Measurements from ENCODE around the gene MLF1.
"Not testable (repeated sequence)": the region's sequence is repeated elsewhere in the genome, so short reads cannot be mapped to it uniquely, and the experiment has no call there.

MLF1 gene

GRCh38 chr3:158570999-158571702 lies at the start of gene MLF1:
Gene MLF1 (plus strand): TSS chr3:158571194. CDS start chr3:158571301, 107 bp downstream.
- DNase-seq = peak; percentile 67

DNA sequence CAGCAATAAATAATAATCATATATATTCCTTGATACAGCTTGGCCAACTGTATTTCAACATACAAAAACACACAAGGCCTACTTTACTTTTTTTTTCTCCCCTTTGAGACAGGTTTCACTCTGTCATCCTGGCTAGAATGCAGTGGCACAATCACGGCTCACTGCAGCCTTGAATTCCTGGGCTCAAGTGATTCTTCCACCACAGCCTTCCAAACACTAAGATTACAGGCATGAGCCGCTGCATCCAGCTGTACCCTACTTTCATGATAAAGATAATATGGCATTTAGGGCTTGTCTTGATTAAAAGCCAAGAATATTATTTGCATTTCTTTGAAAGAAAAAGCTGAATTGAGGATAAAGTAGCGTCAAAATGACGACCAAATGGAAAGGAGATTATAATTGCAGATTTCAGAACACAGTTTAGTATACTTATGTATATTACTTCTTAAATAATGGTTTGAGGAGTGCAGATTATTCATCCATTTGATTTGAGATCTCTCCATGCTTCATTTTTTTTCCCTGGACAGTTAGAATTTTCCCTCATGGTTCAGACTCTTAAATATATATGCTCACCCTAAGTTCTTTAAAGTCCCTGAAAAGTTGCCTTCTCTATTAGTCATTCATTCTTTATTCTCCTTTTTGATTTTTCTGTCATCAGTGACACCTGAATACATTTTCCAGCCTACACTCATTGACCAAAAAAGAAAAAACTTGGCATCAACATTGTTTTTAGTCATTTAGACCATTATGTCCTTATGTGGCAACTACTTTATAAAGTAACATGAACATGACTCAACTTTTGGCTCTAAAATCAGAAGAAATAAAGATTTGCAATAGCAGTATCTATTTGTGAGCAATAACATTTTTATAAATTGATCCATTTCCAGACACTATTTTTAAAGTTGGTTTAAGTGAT lies 48.5 kb upstream of the MLF1 start:
- DNase-seq = no peak

- DNase-seq = no peak
These were observed 42.8 kb upstream of the MLF1 start for GRCh38 chr3:158528076-158528674.

DNA sequence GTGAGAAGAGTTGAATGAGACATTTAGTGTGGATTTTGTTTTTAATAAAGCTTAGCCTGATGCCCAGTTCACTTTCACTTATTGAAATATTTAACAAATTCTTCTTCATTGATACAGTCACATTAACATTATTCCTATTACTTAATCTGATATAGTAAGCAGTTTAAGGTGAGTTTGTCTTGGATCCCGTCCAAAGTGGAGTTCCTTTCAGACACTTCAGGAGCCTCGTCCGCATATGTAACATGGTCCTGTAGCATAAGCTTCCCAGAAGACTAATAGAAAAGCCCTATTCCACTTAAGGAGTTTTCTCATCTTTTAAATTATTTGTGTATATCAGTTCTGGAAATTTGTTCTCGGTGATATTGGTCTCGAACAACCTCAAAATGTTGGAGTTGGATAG lies 39.7 kb upstream of the MLF1 start:
- no peak for DNase-seq

DNA sequence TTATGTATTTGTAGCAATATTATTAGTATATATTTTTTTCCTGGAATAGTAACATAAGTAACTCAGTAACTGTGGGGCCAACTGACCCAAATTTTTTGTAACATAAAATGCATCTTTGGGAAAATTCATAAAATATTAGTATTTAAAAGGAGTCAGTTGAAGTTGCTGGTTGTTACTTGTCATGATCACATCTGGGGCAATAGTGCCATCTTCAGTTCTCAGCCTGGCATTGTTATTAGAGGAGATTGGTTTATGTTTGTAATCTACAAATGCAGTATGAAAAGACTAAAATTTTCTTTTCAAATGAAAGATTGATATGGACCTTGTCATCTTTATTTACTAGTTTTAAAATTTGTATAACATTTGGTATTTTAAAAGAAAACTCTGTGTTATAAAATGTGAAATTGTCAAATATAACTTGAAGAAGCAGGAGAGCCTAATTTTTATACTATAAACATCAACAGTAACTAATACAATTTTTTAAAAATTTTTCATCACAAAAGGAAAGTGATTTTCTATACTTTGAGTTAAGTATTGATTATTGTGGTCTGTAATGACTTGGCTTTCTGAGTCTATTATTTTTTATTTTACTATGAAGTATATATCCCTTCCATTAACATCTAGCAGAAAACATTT lies 38.8 kb upstream of the MLF1 start:
- DNase-seq = no peak

- no peak for DNase-seq
These were observed 35.1 kb upstream of the MLF1 start for GRCh38 chr3:158535918-158536317.

GRCh38 chr3:158539414-158540014 lies 31.5 kb upstream of the MLF1 start:
- peak; percentile 78 for DNase-seq

GRCh38 chr3:158540066-158540465 lies 30.9 kb upstream of the MLF1 start:
- DNase-seq = no peak

DNA sequence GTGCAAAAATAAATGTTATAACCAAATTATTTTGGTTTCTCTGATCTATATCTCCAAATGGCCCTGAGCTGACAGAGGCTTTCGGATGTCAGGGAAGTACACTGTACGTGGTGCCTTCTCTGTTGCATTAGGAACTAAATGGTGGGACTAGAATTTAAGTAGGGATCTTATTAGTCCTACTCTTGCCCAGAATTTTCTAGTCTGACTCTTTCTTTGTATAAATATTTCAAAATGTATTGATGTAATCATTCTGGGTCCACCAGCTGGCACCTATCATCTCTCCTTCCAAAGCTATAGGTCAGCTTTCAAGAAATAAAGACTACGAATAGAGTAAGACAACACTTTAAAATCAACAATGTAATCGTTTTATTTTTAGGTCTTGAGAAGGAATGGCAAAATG lies 22.3 kb upstream of the MLF1 start:
- DNase-seq = no peak

- not testable (repeated sequence) for DNase-seq
These were observed 21.1 kb upstream of the MLF1 start for GRCh38 chr3:158549938-158550337.

DNA sequence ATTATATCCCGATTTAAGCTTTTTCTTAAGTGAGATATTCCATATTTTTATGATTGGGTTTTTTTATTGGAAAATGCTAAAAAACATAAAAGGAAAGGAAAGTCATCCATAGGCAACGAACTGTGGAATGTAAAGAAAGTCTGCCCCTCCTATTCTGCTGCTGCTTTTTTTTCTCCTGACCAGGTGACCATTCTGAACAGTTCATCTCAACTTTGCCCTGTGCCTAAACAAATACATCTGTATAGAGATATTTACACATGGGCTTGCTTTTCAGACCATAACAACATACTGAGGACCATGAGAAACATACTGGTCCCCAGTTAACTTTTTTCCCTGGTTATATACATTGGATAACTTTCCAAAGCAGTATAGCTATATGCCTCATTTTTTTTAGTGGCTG lies 18.9 kb upstream of the MLF1 start:
- DNase-seq = no peak

DNA sequence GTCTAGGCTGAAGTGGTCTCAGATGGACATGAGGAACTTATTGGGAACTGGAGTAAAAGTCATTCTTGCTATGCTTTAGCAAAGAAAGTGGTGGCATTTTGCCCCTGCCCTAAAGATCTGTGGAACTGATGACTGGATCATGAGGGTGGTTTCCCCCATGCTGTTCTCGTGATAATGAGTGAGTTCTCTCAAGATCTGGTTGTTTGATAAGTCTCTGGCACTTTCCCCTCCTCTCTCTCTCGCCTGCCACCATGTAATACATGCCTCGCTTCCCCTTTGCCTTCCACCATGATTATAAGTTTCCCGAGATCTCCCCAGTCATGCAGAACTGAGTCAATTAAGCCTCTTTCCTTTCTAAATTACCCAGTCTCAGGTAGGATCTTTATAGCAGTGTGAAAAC lies 11.5 kb upstream of the MLF1 start:
- DNase-seq = no peak

- DNase-seq = no peak
These were observed 10.0 kb upstream of the MLF1 start for GRCh38 chr3:158560979-158561378.

DNA sequence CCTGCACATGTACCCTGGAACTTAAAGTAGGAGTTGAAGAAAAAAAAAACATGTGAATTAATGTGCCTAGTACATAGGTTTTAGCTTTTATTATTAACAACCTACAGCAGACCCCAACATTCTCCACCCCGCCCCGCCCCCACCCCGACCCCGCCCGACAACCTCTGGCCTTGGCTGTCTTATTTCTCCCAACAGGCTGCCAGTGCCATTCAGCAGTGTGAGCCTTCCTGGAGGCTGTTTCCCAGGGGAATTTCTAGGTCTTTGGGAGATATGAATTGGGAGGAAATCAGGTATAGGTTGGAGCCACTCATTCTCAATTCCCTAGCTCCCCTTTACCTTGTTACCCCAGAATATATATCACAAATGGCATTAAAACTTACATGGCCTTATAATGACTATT lies 8.3 kb upstream of the MLF1 start:
- DNase-seq = no peak

GRCh38 chr3:158563076-158563475 lies 7.9 kb upstream of the MLF1 start:
- DNase-seq = no peak

DNA sequence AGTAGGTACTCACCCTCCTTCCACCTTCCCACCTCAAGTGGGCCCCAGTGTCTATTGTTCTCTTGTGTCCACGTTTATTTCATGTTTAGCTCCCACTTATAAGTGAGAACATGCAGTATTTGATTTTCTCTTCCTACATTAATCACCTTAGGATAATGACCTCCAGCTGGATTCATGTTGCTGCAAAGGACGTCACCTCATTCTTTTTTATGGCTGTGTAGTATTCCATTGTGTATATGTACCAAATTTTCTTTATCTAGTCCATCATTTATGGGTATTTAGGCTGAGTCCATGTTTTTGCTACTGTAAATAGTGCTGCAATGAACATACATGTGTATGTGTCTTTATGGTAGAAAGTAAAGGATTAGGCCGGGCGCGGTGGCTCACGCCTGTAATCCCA lies 5.9 kb upstream of the MLF1 start:
- no peak for DNase-seq

DNA sequence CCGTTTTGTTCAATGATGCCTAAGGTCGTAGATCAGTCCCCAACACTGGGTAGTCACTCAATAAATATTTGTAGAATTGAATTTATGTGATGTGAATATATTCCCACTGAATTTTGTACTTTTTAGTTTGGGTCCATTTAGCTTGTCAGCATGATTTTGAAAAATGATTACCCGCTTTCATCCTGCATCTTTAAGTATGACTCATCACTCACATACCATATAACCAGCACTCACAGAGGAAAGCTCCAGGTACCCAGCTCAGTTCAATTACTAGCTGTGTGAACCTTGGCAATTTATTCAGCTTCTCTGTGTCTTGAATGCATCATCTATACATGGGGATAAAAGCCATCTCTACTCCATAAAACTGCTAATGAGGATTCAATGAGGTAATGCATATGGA lies 2.2 kb upstream of the MLF1 start:
- no peak for DNase-seq

DNA sequence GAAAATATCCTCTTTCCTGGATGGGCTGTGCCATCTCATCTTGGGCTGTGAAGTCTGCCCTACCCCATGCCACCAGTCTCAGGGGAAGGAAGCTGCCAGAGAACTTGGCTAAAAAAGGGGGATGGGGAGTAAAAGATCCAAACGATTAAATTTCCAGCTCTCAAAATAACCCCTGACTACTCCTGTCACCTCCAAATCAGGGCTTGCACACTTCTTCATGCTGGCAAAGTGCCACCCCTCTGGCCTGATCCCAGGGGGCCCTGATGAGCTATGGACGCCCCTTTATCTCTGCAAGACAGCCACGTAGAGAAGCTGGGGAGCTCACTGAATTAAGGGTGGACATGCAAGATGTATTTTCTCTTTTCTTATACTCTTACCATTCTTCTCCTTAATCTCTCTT lies 1.2 kb upstream of the MLF1 start:
- DNase-seq = no peak

- no peak for DNase-seq
These were observed 1.2 kb downstream of the MLF1 start for GRCh38 chr3:158571969-158572765.

- DNase-seq = no peak
These were observed 1.7 kb downstream of the MLF1 start for GRCh38 chr3:158572766-158573060.

GRCh38 chr3:158573714-158574113 lies 2.7 kb downstream of the MLF1 start:
- no peak for DNase-seq

DNA sequence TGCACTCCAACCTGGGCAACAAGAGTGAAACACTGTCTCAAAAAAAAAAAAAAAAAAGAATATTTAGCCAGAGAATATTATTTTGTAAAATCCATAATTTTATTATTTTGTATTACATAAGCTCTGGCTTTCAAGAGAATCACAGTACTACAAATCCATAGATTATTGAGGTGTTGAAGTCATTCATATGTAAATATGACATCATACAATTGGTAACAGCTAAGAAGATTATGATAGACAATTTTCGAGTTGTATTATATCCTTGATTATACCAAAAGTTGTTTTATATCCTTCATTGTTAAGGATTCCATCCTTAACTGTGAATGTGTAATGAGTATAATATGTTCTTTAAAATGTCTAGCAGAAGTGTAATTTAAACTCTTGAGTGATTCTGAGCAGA lies 3.7 kb downstream of the MLF1 start:
- DNase-seq = no peak
